ENCODE measurements around the gene CD200. TPM values are rescaled to one million over a fixed set of nuclear protein-coding genes. Genes with fewer than 3 reads are reported as not detected.

CD200 gene
- total and polyA plus RNA-seq, 9 of the 15 experiments (the other 6 are each of a cell fraction or from before 2014, with no cell fraction given): 0.13 TPM; not detected in 8

DNA sequence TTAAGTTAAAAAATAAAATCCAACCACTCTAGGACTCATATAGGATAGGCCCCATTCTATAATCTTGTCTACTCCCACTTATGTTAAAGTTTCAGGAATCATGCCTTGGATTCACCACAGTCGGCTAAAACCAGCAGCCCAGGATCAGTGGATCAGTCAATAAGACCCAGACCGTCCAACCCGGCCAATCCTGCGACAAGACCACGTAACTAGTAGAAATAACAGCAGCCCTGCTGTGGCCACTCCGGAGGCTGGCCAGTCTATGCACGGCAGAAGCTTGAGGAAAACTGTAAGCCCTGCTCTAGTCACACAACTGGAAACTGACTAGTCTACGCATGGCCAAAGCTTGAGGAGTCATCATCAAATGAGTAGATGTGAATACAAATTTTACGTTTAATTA, 26.1 kb upstream of the CD200 start (continued):
- TF ChIP-seq KDM2B (CRISPR knock-in tag; IDR thresholded peaks at IDR 0.05): no peak
- TF ChIP-seq CHD2 (IDR thresholded peaks at IDR 0.05; ENCODE audit: low read depth, low read length): no peak

DNA sequence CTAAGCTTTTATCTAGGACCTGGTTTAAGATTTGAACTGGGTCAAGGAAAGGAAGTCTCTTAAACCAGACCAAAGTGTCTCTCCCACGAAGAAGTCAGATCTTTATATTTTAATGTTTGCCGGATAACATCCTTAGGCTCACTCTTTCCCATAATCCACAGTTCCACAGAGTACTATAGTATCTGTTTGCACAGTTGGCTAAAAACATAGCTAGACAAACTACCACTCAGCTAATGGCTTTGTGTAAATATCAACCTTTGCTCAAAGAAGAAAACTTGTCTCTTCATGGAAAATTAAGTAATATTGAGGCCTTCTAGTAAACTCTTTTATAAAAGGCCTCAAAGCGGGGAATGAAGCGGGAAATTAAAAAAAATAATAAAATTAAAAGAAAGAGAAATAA, 25.4 kb upstream of the CD200 start:
- FAIRE-seq: no peak
- TF ChIP-seq SMAD3 (CRISPR knock-in tag; conservative IDR thresholded peaks at IDR 0.05) (no peak), CEBPG (CRISPR knock-in tag; IDR thresholded peaks at IDR 0.05) (no peak), CEBPG (tag; conservative IDR thresholded peaks at IDR 0.05 in 1 of 2, IDR thresholded peaks at IDR 0.05 in 1 of 2) (no peak), CREBBP (IDR thresholded peaks at IDR 0.05; ENCODE audit: low read depth, low read length) (no peak), FUS (optimal IDR thresholded peaks at IDR 0.05; ENCODE audit: low read depth, low read length) (no peak), ZNF165 (CRISPR knock-in tag; IDR thresholded peaks at IDR 0.05; ENCODE audit: borderline replicate concordance) (no peak), POLR2AphosphoS5 (IDR thresholded peaks at IDR 0.05; ENCODE audit: control insufficient read depth, insufficient read depth, low read depth, low read length) (no peak), ZNF347 (CRISPR knock-in tag; IDR thresholded peaks at IDR 0.05; ENCODE audit: low read depth) (no peak), RBM22 (IDR thresholded peaks at IDR 0.05; ENCODE audit: low read depth, low read length, poor library complexity, severe bottlenecking) (no peak), SPI1 (IDR thresholded peaks at IDR 0.05; ENCODE audit: borderline replicate concordance, low read depth, low read length) (no peak), TCF7L2 (IDR thresholded peaks at IDR 0.05; ENCODE audit: low read depth, low read length) (no peak), HDAC6 (IDR thresholded peaks at IDR 0.05; ENCODE audit: low read depth, low read length) (no peak)
- TF ChIP-seq, protein P1, sequence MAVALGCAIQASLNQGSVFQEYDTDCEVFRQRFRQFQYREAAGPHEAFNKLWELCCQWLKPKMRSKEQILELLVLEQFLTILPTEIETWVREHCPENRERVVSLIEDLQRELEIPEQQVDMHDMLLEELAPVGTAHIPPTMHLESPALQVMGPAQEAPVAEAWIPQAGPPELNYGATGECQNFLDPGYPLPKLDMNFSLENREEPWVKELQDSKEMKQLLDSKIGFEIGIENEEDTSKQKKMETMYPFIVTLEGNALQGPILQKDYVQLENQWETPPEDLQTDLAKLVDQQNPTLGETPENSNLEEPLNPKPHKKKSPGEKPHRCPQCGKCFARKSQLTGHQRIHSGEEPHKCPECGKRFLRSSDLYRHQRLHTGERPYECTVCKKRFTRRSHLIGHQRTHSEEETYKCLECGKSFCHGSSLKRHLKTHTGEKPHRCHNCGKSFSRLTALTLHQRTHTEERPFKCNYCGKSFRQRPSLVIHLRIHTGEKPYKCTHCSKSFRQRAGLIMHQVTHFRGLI (CRISPR knock-in tag; IDR thresholded peaks at IDR 0.05): no peak
- TF ChIP-seq, protein P2, sequence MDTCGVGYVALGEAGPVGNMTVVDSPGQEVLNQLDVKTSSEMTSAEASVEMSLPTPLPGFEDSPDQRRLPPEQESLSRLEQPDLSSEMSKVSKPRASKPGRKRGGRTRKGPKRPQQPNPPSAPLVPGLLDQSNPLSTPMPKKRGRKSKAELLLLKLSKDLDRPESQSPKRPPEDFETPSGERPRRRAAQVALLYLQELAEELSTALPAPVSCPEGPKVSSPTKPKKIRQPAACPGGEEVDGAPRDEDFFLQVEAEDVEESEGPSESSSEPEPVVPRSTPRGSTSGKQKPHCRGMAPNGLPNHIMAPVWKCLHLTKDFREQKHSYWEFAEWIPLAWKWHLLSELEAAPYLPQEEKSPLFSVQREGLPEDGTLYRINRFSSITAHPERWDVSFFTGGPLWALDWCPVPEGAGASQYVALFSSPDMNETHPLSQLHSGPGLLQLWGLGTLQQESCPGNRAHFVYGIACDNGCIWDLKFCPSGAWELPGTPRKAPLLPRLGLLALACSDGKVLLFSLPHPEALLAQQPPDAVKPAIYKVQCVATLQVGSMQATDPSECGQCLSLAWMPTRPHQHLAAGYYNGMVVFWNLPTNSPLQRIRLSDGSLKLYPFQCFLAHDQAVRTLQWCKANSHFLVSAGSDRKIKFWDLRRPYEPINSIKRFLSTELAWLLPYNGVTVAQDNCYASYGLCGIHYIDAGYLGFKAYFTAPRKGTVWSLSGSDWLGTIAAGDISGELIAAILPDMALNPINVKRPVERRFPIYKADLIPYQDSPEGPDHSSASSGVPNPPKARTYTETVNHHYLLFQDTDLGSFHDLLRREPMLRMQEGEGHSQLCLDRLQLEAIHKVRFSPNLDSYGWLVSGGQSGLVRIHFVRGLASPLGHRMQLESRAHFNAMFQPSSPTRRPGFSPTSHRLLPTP (IDR thresholded peaks at IDR 0.05; ENCODE audit: borderline replicate concordance, extremely low read depth, insufficient read length): no peak
- TF ChIP-seq, protein P3, sequence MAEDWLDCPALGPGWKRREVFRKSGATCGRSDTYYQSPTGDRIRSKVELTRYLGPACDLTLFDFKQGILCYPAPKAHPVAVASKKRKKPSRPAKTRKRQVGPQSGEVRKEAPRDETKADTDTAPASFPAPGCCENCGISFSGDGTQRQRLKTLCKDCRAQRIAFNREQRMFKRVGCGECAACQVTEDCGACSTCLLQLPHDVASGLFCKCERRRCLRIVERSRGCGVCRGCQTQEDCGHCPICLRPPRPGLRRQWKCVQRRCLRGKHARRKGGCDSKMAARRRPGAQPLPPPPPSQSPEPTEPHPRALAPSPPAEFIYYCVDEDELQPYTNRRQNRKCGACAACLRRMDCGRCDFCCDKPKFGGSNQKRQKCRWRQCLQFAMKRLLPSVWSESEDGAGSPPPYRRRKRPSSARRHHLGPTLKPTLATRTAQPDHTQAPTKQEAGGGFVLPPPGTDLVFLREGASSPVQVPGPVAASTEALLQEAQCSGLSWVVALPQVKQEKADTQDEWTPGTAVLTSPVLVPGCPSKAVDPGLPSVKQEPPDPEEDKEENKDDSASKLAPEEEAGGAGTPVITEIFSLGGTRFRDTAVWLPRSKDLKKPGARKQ (CRISPR knock-in tag; IDR thresholded peaks at IDR 0.05): no peak

More for the DNA sequence above, 25.4 kb upstream of the CD200 start:
- in situ Hi-C loops (cut with MboI): loop anchor here (25.0 kb wide), 1 partner anchor 205 kb away; no protein-coding TSS in a partner anchor
- Histone ChIP-seq H2AFZ (ENCODE audit: low read depth, low read length) (no peak overlapping the region), H3K9me1 (ENCODE audit: control insufficient read depth, insufficient read depth, low read length) (no peaks in the 10 kb centered on the region), H3K79me2 (ENCODE audit: control insufficient read depth, insufficient read depth, low read length) (no peaks in the 10 kb centered on the region), H3K27ac (ENCODE audit: extremely low read depth, low read depth, low read length) (no peak overlapping the region), H3K9ac (ENCODE audit: insufficient read depth in 1 of 2, low read depth in 2 of 2, low read length in 2 of 2) (no peak overlapping the region), H4K20me1 (replicated peaks; ENCODE audit: control insufficient read depth, insufficient read depth, low read length) (no peaks in the 10 kb centered on the region), H3K36me3 (ENCODE audit: control insufficient read depth, insufficient read depth, low read length) (no peaks in the 10 kb centered on the region), H3K27me3 (ENCODE audit: control insufficient read depth in 2 of 2, insufficient read depth in 2 of 2, low read length in 2 of 2) (no peaks in the 10 kb centered on the region), H3K9me3 (replicated peaks; ENCODE audit: control insufficient read depth, insufficient read depth, low read depth, low read length) (no peaks in the 10 kb centered on the region), H3K4me2 (ENCODE audit: insufficient read depth, low read length) (no peak overlapping the region), H3K4me3 (no peak overlapping the region), H3K4me1 (replicated peaks in 1 of 2; ENCODE audit: control insufficient read depth in 2 of 2, insufficient read depth in 2 of 2, low read length in 2 of 2) (no peaks in the 10 kb centered on the region)
- DNase-seq (ENCODE audit: extremely low read depth in 1 of 4, low spot score in 3 of 4): no peak
- intact Hi-C loops (cut with micrococcal nuclease): no loop called here
- ChIA-PET POLR2A (no interaction called here), CTCF (ENCODE audit: low intra/inter-chr PET ratio) (no interaction called here)
- BruUV-seq (replicated peaks): no TSS peak
- ATAC-seq: no peak
- 3% methylated on average over 3 of the region's 4 CpGs for WGBS (ENCODE audit: insufficient coverage, low coverage, missing lambda C conversion rate)

All from K562 (cell line).